ENCODE data around the gene ZNF438. TPM values are rescaled to one million over a fixed set of nuclear protein-coding genes. Genes with fewer than 3 reads are reported as not detected.

Gene ZNF438
- total and polyA plus RNA-seq, 5 experiments from 2014 or later: 2.3 to 6.0 (median 4.4) TPM

DNA sequence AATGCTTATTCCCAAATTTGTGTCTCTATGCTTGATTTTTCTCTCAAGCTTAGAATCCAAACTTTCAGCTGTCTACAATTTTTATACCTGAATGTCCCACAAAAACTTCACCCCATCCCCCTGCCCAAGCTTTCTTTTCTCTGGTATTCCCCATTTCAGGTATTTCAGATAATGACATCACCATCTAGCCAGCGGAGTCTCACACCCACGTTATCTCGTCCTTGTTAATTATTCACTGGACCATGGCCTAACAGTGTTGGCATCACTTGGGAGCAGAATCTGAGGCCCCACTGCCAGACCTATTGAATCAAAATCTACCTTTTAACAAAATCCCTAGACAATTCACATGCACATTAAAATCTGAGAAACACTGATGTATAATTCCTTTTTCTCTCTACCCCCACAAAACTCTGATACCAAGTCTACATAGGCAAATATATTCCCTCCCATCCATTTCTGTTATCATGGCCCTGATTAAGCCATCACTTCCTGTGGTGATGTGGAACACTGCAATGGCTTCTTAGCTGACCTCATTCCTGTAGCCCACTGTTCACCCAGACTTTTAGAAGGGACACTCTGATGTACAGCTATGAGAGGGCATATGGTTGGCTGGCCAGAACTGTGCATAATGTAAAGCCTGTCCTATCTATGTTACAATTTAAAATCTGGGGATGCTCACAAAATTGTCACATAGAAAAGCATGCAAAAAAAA, 31.4 kb downstream of the ZNF438 start:
- Mint-ChIP-seq H3K9me3 (peaks cover 0 to 6% (median 0%) of the 10 kb centered on the region in 9 donors), H3K27ac (peak overlapping the region in 2 of 10 donors; percentile 12 to 23), H3K27me3 (no peaks in the 10 kb centered on the region), H3K4me3 (no peak overlapping the region), H3K36me3 (peaks cover 0 to 9% (median under 1%) of the 10 kb centered on the region in 3 donors), H3K4me1 (peaks cover 26 to 46% (median 35%) of the 10 kb centered on the region in 4 donors)
- no peak for ATAC-seq
- POLR2A ChIA-PET: no interaction called here
- no peak for DNase-seq

- no peak for ATAC-seq
- H3K9me3 Mint-ChIP-seq: peaks cover 0 to 16% (median 3%) of the 10 kb centered on the region in 9 donors
- H3K27ac Mint-ChIP-seq: peak overlapping the region in 6 of 10 donors; percentile 14 to 85 (median 68)
- peaks cover 19 to 35% (median 26%) of the 10 kb centered on the region in 4 donors for H3K4me1 Mint-ChIP-seq
- DNase-seq: no peak
- H3K36me3 Mint-ChIP-seq: peaks cover under 1 to 16% (median 8%) of the 10 kb centered on the region in 3 donors
- H3K4me3 Mint-ChIP-seq: peak overlapping the region; percentile 2 to 80 (median 58)
- POLR2A ChIA-PET: interaction anchor here (0.6 kb wide), 2 partner anchors 14 to 24 kb away, joined by 3 read pairs; no protein-coding TSS in a partner anchor
- no peaks in the 10 kb centered on the region for H3K27me3 Mint-ChIP-seq
These were observed 32.5 kb downstream of the ZNF438 start for GRCh38 chr10:30999070-30999712.

GRCh38 chr10:30997536-30998235, 34.0 kb downstream of the ZNF438 start:
- H3K36me3 Mint-ChIP-seq: peaks cover 4 to 27% (median 12%) of the 10 kb centered on the region in 3 donors
- peaks cover 17 to 32% (median 23%) of the 10 kb centered on the region in 4 donors for H3K4me1 Mint-ChIP-seq
- H3K4me3 Mint-ChIP-seq: peak overlapping the region in 7 of 10 donors; percentile 8 to 59 (median 25)
- no peak for DNase-seq
- H3K27ac Mint-ChIP-seq: peak overlapping the region in 5 of 10 donors; percentile 15 to 60 (median 19)
- peaks cover 0 to 19% (median 4%) of the 10 kb centered on the region in 9 donors for H3K9me3 Mint-ChIP-seq
- no peaks in the 10 kb centered on the region for H3K27me3 Mint-ChIP-seq
- ATAC-seq: no peak
- POLR2A ChIA-PET: no interaction called here

GRCh38 chr10:30996481-30997005, 35.1 kb downstream of the ZNF438 start:
- Mint-ChIP-seq H3K9me3 (peaks cover 0 to 19% (median 4%) of the 10 kb centered on the region in 9 donors), H3K36me3 (peaks cover 4 to 28% (median 12%) of the 10 kb centered on the region in 3 donors), H3K4me1 (peaks cover 17 to 32% (median 25%) of the 10 kb centered on the region in 4 donors), H3K4me3 (peak overlapping the region in 1 of 10 donors; percentile 12), H3K27me3 (no peaks in the 10 kb centered on the region), H3K27ac (peak overlapping the region in 1 of 10 donors; percentile 44)
- POLR2A ChIA-PET: no interaction called here
- no peak for DNase-seq
- ATAC-seq: no peak

GRCh38 chr10:30995081-30995770, 36.4 kb downstream of the ZNF438 start:
- H3K4me3 Mint-ChIP-seq: no peak overlapping the region
- POLR2A ChIA-PET: no interaction called here
- ATAC-seq (no peak), DNase-seq (no peak)
- H3K9me3 Mint-ChIP-seq: peaks cover 0 to 19% (median 4%) of the 10 kb centered on the region in 9 donors
- peaks cover 15 to 28% (median 21%) of the 10 kb centered on the region in 4 donors for H3K4me1 Mint-ChIP-seq
- H3K27ac Mint-ChIP-seq: no peak overlapping the region
- peaks cover 4 to 28% (median 12%) of the 10 kb centered on the region in 3 donors for H3K36me3 Mint-ChIP-seq
- H3K27me3 Mint-ChIP-seq: no peaks in the 10 kb centered on the region

GRCh38 chr10:30993155-30993554, 38.5 kb downstream of the ZNF438 start:
- Mint-ChIP-seq H3K4me1 (peaks cover 8 to 18% (median 11%) of the 10 kb centered on the region in 4 donors), H3K4me3 (no peak overlapping the region), H3K36me3 (peaks cover 4 to 28% (median 12%) of the 10 kb centered on the region in 3 donors), H3K27me3 (no peaks in the 10 kb centered on the region), H3K9me3 (peaks cover 0 to 19% (median 4%) of the 10 kb centered on the region in 9 donors), H3K27ac (no peak overlapping the region)
- DNase-seq (no peak), ATAC-seq (no peak)
- POLR2A ChIA-PET: no interaction called here

- Mint-ChIP-seq H3K27ac (no peak overlapping the region), H3K4me3 (no peak overlapping the region), H3K4me1 (peaks cover 4 to 14% (median 9%) of the 10 kb centered on the region in 4 donors), H3K36me3 (peaks cover 4 to 26% (median 12%) of the 10 kb centered on the region in 3 donors), H3K27me3 (no peaks in the 10 kb centered on the region), H3K9me3 (peaks cover 0 to 19% (median 4%) of the 10 kb centered on the region in 9 donors)
- ATAC-seq: no peak
- no peak for DNase-seq
- POLR2A ChIA-PET: no interaction called here
These were observed 39.0 kb downstream of the ZNF438 start for GRCh38 chr10:30992681-30993080.

- H3K4me3 Mint-ChIP-seq: no peak overlapping the region
- peaks cover 0 to 6% (median 3%) of the 10 kb centered on the region in 4 donors for H3K4me1 Mint-ChIP-seq
- no peaks in the 10 kb centered on the region for H3K27me3 Mint-ChIP-seq
- H3K36me3 Mint-ChIP-seq: peaks cover 4 to 26% (median 12%) of the 10 kb centered on the region in 3 donors
- no peak for ATAC-seq
- POLR2A ChIA-PET: no interaction called here
- H3K9me3 Mint-ChIP-seq: peaks cover 0 to 19% (median 4%) of the 10 kb centered on the region in 9 donors
- DNase-seq: no peak
- no peak overlapping the region for H3K27ac Mint-ChIP-seq
These were observed 40.0 kb downstream of the ZNF438 start for GRCh38 chr10:30991647-30992011.

DNA sequence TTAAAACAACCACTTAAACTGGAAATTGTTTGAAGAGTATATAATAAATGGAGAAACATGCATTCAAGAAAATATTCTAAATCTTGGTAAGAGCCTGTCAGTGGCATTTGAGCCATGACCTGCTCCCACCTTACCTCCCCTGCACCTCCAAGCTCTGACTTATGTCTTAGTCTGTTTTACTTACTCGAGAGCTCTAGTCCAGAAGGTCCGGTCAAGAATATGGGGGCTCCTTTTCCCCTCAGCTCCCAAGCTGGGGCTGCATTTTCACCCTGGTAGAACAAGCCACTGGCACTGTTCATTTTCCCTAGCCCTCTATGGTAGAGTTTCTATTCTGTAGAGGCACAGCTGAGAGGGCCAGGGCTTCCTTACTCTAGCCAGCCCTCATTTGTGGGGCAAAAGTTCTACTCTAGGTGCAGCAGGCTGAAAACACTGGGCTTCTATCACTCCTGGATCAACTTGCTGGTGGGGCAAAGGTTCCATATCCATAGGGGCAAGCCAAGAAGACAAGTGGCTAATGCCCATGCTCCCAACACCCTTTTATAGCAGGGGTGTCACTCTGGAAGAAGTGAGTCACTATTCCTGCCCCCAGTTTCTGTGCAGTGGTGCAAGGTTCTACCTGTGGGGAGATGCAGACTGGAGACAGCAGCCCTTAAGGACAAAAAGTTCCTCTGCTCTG, 40.6 kb downstream of the ZNF438 start:
- no peak overlapping the region for H3K27ac Mint-ChIP-seq
- H3K4me3 Mint-ChIP-seq: no peak overlapping the region
- no peak for ATAC-seq
- no peaks in the 10 kb centered on the region for H3K27me3 Mint-ChIP-seq
- H3K9me3 Mint-ChIP-seq: peaks cover 0 to 19% (median 4%) of the 10 kb centered on the region in 9 donors
- H3K36me3 Mint-ChIP-seq: peaks cover 4 to 25% (median 12%) of the 10 kb centered on the region in 3 donors
- POLR2A ChIA-PET: no interaction called here
- peaks cover 0 to 2% (median 1%) of the 10 kb centered on the region in 4 donors for H3K4me1 Mint-ChIP-seq
- DNase-seq: no peak

- DNase-seq (no peak), ATAC-seq (no peak)
- H3K4me3 Mint-ChIP-seq: no peak overlapping the region
- no peaks in the 10 kb centered on the region for H3K27me3 Mint-ChIP-seq
- peaks cover 4 to 20% (median 12%) of the 10 kb centered on the region in 3 donors for H3K36me3 Mint-ChIP-seq
- no peak overlapping the region for H3K27ac Mint-ChIP-seq
- POLR2A ChIA-PET: no interaction called here
- peaks cover 0 to 2% (median under 1%) of the 10 kb centered on the region in 4 donors for H3K4me1 Mint-ChIP-seq
- H3K9me3 Mint-ChIP-seq: peaks cover 0 to 14% (median 4%) of the 10 kb centered on the region in 9 donors
These were observed 41.3 kb downstream of the ZNF438 start for GRCh38 chr10:30990351-30990750.

- ATAC-seq (no peak), DNase-seq (no peak)
- POLR2A ChIA-PET: no interaction called here
- H3K9me3 Mint-ChIP-seq: peaks cover 0 to 2% (median 0%) of the 10 kb centered on the region in 9 donors
- no peak overlapping the region for H3K27ac Mint-ChIP-seq
- peaks cover 0 to 2% (median 0%) of the 10 kb centered on the region in 4 donors for H3K4me1 Mint-ChIP-seq
- peaks cover 1 to 9% (median 2%) of the 10 kb centered on the region in 3 donors for H3K36me3 Mint-ChIP-seq
- H3K4me3 Mint-ChIP-seq: no peak overlapping the region
- no peaks in the 10 kb centered on the region for H3K27me3 Mint-ChIP-seq
These were observed 42.7 kb downstream of the ZNF438 start for GRCh38 chr10:30988831-30989435.

All from naive thymus-derived CD8-positive, alpha-beta T cell (primary cell).